CD4-positive, alpha-beta T cell treated with Interleukin-21 for 1 hour (primary cell): Measurements from ENCODE around the gene FHOD3.

Source experiments
- DNase-seq: peaks from one replicate; pipeline ENCODE4 v3.0.0-alpha.2; 2020

FHOD3 gene

GRCh38 chr18:36568487-36568886 lies 271.0 kb downstream of the FHOD3 start:
- no peak for DNase-seq

- peak; percentile 15 for DNase-seq
These were observed 274.8 kb downstream of the FHOD3 start for GRCh38 chr18:36572135-36572856.

GRCh38 chr18:36576339-36576738 lies 278.8 kb downstream of the FHOD3 start:
- DNase-seq = no peak

DNA sequence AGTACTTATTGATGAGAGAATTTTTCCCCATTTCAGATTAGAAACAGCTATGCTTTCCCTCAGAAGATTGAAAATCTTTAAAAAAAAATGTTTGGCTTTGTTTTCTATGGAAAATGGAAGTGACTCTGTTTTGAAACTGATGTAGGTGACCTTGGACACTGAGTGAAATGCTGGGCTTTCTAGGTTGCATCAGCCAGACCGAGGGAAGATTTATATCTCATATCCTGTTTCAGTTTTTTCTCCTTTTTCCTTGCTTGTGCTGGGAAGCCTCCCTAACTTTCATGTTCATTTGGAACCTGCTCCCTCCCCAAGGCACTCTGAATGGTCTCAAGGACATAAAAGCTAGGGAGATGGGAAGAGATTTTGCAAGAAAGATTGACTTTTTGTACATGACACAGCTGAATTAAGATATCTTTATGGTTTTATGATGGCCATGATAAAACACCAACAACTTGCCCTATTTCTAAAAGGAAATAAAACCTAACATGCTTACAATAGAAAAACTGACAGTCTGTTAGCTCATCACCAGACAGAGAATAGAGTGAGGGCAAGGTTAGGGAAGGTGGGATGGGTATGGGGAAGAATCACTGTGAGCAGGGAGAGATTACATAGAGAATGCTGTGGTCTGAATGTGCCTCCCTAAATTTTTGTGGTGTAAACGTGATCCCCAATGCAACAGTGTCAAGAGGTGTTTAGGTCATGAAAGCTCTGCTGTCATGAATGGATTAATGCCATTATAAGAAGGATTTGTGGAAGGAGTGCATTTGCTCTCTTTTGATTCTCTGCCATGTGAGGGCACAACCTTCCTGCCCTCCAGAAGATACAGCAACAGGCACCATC lies 281.6 kb downstream of the FHOD3 start:
- no peak for DNase-seq

DNA sequence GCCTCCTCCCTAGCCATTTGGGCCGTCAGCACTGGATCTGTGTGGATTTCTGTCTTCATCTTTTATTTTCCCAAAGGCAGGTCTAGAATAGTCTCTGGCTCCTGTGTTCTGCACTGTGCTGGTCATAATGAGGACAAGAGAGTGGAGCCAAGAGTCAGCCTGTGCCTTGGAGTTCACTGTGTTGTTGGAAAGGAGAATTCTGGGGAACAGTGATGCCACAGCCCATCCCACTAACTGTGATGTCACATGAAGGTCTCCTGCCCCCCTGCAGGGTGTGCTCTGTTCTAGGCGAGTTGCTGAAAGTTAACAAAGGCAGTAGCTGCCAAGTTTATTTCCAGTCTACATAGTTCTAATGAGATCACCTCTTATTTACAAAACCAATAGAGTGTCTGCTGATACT lies 282.8 kb downstream of the FHOD3 start:
- DNase-seq = no peak

DNA sequence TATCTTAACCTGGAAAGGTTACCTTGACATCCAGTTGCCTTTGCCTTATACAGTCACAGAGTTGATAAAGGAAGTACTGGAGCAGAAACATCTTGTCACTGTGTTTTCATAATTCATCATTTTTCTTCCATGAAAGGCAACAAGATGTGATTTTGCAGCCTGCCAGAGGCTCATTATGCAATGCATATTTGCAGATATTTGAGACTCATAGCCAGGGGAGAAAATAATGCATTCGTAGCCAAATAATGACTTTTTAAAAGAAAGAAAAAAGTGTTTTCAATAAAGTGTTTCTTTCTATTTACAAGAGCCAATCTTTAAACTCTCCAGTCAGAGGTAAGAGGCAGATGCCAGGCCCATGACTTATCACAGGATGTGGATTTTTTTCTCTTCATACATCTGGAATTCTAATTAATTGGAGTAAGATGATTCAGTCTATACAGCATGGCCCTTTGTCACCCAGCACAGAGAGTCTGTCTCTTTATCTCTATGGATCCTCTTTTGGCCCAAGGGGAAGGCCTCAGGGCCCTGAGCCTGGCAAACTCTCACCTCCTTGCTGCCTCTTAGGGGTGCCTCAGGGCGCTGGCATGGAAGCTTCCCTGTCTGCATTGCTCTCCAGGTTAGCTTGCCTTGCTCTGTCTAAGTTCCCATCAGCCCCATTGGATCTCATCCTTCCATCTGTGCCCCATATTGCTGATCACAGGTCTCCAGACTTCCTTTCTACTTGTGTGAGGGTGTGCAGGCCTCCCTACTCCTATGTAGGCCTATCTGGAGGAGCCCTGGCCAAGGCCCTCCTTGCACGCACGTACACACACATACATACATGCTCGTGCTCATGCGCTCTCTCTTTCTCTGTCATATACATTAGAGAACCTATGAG lies 283.6 kb downstream of the FHOD3 start:
- no peak for DNase-seq

DNA sequence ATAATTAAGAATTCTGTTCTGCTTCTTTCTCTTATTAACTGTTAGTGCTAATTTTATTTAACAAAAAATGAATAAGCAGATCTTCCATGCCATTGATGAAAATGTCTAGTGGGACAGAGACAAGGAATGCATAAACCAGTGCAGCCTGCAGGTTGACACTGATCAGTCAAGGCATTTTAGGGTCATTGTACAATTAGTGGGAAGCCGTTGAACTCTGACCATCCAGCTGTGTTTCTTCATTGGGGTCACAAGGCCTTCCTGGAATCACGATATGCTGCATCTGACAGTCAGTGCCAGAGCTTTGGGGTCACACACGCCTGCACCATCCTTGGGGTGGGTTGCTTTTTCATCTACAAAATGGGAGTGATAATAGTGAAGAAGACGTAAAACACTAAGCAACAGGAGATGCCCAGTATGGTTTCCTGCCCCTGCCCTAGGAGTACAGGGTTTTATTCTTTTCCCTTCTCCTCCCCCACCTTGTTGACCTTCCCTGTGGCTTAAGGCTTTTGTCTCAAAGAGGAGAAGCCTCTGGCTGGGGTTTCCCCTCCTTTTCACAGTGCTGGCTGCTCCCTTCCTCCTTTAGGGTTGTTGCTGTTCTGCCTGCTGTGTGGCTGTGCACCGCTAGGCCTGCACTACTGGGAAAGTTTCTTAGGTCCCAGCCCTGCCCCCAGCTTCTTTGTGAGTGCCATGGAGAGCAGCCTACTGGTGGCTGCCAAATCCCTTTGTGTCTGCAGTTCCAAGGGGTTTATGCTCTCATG lies 285.7 kb downstream of the FHOD3 start:
- DNase-seq = no peak

- no peak for DNase-seq
These were observed 292.5 kb downstream of the FHOD3 start for GRCh38 chr18:36589857-36590543.

GRCh38 chr18:36590621-36591580 lies 293.4 kb downstream of the FHOD3 start:
- no peak for DNase-seq

DNA sequence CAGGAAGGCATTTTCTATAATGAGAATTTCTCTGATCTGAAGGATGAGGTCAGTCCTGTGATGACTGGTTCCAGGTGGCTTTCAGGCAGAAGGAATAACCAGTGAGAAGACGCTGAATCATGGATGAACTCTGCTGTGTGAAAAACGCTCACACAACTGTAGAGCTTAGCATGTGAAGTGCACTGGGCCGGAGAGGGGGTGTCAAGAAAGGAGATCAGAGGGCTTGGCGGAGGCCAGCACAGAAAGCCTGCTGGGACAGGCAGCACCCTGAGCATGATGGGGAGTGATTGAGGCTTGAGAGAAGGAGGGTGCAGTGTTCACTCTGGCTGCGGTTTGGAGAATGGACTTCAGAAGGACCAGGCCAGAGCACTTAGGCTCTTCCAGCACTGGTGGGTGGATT lies 294.8 kb downstream of the FHOD3 start:
- DNase-seq = no peak

DNA sequence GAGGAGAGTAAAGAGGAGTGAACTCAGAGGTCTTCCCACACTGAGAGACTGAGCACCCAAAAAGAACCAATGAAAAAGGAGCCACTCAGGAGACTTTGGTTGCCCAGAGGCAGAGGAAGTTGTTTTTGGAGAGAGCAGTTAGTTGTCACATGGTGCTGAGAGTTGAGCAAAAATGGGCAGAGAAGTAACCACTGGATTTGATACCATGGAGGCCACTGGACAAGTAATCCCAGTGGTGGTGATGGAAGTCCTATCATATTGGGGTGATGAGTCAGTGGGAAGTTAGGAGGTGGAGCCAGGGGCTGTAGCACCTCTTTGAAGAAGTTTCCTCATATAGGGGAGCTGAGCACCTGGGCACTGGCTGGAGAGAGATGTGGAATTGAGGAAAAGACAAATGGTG lies 295.5 kb downstream of the FHOD3 start:
- DNase-seq = no peak

DNA sequence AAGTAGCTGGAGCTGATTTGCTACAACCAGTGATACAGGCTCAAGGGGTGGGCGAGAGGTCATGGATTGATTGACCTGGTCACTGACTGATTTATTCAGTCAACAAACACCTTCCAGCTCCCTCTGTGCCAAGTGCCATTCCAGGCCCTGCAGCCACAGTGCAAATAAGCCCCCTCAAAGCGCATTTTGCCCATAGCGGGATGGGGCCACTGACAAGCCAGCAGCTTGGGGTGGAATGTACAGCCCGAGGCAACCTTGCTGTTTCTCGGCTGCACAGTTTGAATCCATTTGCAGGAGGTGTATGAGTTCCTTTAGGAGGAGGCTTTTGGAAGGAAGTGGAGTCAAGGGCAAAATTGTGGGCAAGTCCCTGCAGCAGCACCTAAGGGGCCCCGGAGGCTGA lies 296.1 kb downstream of the FHOD3 start:
- no peak for DNase-seq

DNA sequence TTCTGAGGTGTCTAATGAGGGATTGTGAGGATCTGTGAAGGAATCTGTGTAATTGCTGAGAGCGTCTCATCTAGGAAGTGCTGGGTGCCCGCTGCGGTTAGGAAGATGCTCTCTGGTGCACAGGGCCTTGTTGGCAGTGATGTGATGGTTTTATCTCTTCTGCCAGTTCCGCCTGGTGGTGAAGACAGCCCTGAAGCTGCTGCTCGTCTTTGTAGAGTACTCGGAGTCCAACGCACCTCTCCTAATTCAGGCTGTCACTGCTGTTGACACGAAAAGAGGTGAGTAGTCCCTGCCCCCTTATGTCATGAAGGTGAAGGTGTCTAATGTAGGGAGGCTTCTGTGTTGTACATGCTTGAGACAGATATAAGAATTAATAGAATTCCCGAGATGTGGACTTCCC lies 297.1 kb downstream of the FHOD3 start:
- no peak for DNase-seq

DNA sequence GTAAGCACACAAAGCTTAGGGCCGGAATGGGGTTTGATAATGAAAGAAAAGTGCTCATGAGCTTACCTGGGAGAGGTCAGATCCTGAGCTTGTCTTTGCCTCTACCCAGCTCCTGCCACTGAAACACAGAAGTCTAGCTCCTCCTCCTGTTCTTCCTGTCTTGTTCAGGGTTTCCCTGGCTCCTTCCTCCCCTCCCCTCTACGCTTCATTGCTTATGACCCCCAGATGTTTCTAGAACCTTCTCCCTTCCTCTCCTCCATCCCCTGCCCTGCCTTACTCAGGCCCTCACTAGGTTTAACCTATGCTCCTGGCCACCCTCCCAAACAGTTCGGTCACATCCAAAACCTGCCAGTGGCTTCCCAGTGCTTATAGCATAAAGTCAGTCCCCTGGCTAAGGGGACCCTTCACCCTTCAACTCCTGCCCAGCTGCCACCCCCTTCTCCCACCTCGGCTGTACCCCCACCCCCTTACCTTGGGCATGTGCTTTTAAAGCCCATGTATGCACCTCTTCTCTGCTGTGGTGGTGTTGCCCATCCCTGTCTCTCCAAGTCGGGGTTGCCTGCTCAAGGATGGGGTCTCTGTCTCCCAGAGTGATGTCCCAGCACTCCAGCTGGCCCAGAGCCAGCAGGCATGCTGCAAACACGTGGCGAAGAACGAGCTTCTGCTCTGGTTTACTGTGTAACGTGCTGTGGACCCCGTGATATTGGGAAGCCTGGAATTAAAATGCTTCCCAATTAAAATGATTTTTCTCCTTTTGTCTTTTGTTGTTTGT lies 297.7 kb downstream of the FHOD3 start:
- DNase-seq = no peak

DNA sequence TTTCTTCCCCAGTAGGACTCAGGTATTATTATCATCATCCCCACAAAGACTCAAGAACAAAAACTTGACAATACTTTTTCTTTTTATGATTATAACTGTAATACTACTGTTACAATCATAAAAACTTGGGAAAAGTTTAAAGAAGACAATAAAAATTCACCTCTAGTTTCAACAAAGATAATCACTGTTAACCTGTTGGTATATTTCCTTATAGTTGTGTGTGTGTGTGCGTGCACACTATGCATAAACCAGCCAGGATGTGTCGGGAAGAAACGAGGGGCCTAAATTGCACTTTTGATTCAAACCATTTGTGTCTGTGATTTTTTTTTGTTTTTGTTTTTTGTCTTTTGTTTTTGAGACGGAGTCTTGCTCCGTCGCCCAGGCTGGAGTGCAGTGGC lies 298.3 kb downstream of the FHOD3 start:
- DNase-seq = no peak

DNA sequence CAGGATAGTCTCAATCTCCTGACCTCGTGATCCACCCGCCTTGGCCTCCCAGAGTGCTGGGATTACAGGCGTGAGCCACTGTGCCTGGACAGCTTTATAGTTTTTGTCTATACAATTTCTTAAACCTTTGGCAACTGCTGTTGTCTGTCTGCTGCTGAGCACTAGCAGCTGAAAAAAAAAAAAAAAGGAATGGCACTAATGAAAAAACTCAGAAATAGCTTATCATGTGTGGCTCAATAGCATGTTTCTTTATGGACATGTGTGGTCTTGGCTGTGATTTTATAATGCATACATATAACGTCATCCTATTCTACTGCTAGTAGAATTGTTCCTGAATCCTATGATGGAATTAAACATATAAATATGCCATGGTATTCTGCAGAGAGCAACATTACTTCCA lies 300.1 kb downstream of the FHOD3 start:
- no peak for DNase-seq

GRCh38 chr18:36600548-36600947 lies 303.0 kb downstream of the FHOD3 start:
- DNase-seq = no peak

DNA sequence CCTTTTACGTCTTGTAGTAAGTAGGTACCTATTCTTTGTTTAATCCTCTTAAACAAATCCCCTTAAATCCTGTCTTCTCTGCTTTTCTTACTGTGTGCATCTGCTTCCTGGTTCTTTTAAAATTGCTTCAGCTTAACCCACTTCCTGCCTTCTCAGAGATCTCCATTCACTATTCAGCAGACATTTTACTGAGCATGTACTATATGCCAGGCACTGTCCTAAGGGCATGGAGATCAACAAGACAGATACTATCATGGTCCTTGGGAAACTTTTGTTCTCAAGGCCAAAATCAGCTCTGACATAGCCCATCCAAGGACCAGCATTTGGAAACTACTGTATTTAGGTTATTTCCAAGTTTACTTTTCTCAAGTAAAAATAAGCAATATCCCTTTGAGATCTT lies 303.8 kb downstream of the FHOD3 start:
- no peak for DNase-seq

DNA sequence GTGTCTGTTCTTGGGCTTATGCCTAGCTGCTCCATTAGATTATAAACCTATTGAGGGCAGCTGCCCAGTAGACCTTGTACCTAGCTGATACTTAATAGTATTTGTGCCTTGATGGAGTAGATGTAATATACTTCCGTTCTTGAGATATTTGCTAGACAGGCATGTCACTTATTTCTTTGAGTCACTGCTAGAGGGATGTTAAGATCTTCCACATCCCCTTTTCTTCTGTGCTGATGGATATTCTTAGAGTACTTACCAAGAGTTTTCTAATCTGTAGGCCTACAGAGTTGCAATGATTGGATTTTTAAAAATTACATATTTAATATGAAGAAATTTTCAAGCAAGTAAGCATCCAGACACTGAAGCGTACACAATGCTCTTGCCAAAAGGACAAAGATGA lies 304.6 kb downstream of the FHOD3 start:
- no peak for DNase-seq

DNA sequence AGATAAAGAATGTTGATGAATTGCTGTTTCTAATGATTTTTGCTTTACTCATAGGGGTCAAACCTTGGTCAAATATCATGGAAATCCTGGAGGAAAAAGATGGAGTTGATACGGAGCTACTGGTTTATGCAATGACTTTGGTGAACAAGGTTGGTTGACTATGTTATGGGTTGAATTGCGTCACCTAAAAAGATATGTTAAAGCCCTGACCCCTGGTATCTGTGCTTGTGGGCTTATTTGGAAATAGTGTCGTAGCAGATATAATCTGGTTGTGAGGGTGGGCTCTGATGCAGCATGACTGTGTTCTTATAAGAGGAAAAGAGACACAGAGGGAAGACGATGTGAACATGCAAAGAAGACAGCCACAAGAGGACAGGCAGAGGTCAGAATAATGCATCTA lies 305.1 kb downstream of the FHOD3 start:
- DNase-seq = no peak
